DMS53 treated with DMSO at 0.1 percent for 48 hours (cell line): ENCODE measurements around the gene THBD.

Experiments used
- DNase-seq: peaks from one replicate; lab custom pipeline; 2025; ENCODE audit not compliant: unreplicated experiment; lab: John Stamatoyannopoulos, UW

Gene THBD

DNA sequence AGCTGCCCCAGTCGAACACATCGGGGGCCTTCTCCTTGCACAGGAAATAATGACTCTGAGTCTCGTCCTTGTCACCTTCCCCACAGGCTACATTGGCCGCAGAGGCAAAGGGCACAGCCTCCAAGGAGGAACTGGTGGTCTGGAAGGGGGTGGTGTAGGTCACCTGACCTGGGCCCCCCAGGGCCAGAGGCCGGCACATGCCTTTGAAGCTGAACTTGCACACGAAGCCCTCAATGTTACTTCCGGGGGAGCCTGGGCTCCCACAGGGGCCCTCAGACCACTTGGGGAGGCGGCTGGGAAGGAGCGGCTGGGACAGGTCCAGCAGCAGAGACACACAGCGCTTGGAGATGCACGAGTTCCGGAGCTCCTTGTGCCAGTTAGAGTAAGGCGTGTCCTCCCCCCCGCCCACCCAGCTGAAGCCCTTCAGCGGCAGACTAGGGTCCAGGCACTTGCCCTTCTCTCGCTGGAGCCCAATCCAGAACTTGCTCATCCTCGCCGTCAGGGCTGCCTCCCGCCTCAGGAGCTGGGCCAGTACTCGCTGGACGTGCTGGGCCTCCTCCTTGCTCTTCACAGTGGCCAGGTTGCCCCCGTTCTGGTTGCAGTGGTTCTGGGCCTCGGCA lies 36.1 kb upstream of the THBD start:
- DNase-seq: no peak

GRCh38 chr20:23084845-23085365 lies 35.4 kb upstream of the THBD start:
- no peak for DNase-seq

- no peak for DNase-seq
Observed at GRCh38 chr20:23084282-23084844, 34.9 kb upstream of the THBD start.

- no peak for DNase-seq
Observed at GRCh38 chr20:23083553-23084220, 34.2 kb upstream of the THBD start.

GRCh38 chr20:23082846-23083552 lies 33.5 kb upstream of the THBD start:
- no peak for DNase-seq

DNA sequence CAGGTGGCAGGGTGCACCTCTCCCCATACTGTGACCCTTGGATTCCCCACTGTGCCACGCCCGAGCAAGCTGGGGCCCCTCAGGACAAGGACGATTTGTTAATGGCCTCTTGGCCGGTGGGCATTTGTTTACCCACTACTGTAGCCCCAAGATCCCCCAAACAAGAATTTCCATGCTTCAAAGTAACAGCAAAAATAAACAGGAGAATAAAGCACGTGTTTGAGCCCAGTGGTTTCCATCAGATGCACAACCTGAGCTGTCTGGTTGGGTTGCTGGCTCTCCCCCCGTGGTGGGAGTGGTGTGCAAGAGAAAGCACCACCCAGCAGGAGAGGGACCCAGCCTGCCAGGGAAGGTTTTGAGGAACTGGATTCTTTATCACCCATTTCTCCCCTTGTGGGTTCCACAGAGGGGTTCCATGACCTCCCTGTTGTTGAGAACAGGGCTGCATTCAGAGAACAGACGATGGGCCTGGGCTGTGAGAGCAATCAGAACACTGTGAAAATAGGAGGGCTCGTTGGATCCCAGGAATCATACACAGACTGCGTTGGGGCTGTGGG lies 31.9 kb upstream of the THBD start:
- no peak for DNase-seq

DNA sequence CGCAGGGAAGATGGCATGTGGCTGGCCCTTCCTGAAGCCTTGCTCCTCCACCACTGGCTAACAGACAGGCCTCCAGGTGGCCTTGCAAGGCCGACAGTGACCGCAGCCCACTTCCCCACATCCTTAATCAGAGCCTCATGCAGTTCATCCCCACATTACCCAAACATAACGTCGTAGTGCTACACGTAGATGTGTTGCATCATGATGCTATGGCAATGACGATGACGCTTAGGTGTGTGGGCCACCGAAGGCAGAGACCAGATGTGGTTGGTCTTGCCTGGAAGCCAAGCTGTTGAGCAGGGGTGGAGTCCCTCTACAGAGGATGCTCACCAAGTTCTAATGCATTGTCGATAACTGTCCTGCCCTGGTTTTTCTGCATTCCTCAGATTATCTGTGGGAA lies 31.0 kb upstream of the THBD start:
- DNase-seq: no peak

- no peak for DNase-seq
Observed at GRCh38 chr20:23079926-23080325, 30.5 kb upstream of the THBD start.

- no peak for DNase-seq
Observed at GRCh38 chr20:23079016-23079351, 29.5 kb upstream of the THBD start.

DNA sequence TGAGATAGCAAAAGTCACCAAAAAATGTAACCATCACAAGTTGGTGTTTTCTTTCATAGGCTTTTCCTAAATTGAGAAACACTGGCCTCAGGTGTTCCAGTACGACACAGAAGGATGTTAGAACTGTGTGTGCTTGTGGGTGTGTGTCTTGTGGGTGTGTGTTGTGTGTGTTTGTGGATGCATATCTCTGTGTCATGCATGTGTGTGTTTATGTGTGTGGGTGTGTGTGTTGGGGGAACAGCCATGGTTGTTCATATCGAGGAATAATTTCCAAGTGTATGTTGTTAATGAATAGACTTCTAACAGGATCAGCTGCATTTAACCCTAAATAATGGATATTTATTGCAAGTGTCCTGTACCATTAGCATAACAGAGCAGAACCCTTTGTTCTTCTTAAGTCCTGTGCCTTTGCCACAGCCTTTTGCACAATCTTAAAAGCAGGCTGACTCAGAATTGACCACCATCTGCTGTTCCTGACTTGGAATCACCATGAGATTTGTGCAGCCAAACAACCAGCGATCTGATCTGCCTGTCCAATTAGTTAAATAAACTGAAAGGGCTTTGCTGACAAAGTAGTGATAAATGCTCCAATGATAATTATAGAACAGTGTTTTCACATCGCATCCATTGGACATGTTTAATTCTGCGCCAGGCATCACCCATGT lies 29.0 kb upstream of the THBD start:
- no peak for DNase-seq

DNA sequence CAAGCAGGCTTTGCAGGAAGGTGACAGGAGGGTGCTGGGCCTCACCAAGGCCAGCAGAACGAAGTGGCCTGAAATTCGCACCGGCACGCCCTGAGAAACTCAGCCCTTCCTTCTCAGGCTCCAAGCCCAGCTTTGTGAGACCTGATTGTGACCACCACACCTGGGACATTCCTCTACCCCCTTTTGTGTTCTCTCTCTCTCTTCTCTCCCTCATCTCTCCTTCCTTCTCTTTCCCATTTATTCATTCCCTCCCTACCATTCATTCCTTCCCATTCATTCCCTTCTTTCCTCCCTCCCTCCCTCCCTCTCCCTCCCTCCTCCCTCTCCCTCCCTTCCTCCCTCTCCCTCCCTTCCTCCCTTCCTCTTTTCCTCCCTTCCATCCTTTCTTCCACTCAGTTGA lies 27.8 kb upstream of the THBD start:
- DNase-seq: no peak

- DNase-seq: no peak
Observed at GRCh38 chr20:23074052-23074451, 24.6 kb upstream of the THBD start.

DNA sequence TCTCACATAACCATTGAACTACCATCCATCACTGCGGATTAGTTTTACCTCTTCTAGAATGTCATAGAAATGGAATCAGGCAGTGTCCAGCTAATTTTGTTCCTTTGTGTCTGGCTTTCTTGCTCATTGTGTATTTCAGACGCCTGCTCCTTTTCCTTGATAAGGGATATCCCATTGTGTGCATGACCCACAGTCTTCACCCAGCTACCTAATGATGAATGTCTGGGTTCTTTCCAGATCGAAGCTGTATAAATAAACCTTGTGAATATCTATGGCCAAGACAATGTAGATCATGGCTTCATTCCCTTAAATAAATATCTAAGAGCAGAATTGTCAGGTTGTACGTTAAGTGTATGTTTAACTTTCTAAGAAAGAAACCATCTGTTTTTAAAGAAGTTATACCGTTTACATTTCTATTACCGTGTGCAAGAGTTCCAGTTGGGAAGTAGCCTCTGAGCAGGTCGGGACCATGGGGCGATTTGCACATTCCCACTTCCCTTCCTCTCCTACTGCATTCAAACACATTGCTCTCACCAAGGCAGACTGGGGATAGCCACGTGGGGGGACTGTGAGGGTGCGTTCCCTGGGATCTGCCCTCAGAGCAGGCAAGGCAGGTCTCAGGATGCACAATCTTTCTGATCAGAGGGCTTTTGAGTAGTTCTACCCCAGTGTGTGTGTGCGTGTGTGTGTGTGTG lies 23.6 kb upstream of the THBD start:
- DNase-seq: no peak

DNA sequence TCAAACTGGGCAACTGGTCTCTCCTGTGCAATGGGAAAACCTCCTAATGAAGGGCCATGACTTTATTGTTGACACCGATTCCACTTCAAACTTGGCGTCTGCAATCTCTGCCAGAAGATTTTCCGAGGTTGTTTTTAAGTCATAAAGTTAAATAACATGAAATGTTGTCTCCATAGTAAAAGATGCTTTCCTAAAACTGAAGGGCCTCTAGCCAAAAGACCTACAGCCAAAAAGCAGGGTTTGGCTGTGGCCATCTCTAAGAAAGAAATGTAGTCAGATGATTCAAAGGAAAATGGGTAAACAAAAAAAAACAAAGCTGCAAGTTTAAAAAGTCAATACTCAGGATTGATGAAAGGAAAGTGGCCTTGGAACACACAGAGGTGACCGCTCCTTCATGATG lies 22.5 kb upstream of the THBD start:
- no peak for DNase-seq

DNA sequence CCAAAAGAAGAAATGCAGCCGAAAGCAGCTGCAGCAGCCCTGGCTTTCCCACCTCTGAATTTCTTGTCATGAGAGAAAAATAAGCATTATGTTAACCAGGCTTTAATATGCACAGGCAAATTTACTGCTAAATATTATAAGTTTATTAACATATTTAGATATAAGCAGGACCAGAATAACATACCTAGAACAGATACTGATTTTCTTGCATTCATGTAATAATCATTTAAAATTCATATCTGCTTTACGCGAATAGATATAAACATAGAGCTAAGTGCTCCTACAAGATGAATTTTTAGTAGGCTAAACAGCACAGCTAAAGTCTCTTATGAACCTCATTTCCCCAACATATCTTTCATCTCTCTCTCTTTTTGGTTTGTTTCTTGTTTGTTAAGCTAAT lies 21.9 kb upstream of the THBD start:
- no peak for DNase-seq

DNA sequence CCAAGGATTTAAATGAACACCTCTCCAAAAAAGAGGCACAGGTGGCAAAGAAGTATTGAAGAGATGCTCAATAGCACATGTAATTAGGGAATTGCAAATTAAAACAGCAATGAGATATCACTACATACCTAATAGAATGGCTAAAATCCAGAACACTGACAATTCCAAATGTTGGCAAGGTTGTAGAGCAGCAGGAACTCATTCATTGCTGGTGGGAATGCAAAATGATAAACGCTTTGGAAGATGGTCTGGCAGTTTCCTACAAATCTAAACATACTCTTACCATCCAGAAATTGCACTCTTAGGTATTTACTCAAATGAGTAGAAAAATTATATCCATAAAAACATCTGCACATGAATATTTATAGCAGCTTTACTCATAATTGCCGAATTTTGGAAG lies 19.6 kb upstream of the THBD start:
- DNase-seq: no peak

DNA sequence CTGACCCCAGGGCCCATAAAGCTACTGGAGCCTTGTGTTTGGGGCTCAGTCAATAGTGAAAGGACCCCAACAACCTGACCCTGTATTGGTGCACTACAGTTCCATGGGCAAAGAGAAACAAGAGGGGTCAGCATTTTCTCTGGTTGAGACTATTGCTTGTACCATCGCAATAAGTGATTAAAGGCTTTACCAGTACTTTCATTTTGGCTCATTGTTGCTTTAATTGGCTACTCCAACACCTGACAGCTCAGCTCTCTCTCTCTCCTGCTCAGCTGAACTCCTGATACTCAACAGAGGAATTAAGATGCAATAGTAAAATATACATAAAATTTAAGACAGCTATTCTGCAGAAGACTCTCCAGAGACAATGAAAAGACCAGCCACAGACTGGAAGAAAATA lies 18.8 kb upstream of the THBD start:
- DNase-seq: no peak

- no peak for DNase-seq
Observed at GRCh38 chr20:23066772-23067171, 17.3 kb upstream of the THBD start.

GRCh38 chr20:23065266-23066201 lies 16.1 kb upstream of the THBD start:
- no peak for DNase-seq

GRCh38 chr20:23063581-23063980 lies 14.1 kb upstream of the THBD start:
- no peak for DNase-seq
